KOPT-K1 (cell line): Measurements from ENCODE around the gene HEPHL1.

Experiments used
- H3K27ac ChIP-seq: fragments of 200-600 bp; sonication (generic); 2 replicates; pipeline ENCODE4 v1.5.1; 2016; ENCODE audit warnings: antibody characterized with exemption, mild to moderate bottlenecking, low read depth, low read length; ENCODE audit not compliant: poor library complexity, severe bottlenecking
- H3K36me3 ChIP-seq: fragments of 200-600 bp; sonication (generic); 2 replicates; pipeline ENCODE4 v1.5.1; 2017; ENCODE audit warnings: antibody characterized with exemption, mild to moderate bottlenecking, low read length, moderate library complexity; ENCODE audit not compliant: insufficient read depth
- H3K9me3 ChIP-seq: fragments of 200-600 bp; sonication (generic); 2 replicates; pipeline ENCODE4 v1.5.1; 2017; ENCODE audit warnings: antibody characterized with exemption, low read length, mild to moderate bottlenecking; ENCODE audit not compliant: insufficient read depth, poor library complexity, severe bottlenecking

The HEPHL1 gene

DNA sequence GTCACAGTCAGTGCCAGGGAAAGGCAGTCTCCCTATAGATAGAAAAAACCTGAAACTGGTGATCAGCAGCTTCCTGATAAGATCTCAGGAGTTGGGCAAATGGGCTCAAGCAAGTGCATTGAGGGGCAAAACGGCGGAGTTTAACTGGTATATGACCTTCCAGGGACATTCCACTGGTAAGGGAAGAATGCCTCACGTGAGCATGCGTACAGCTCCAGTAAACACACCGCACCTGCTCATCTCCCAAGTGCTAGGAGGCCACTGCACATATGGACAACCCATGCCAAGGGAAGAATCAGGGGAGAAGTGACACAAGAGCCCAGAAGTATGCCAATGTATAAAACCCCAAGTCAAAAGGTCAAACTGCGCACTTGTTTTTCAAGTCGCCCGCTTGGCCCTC, 11.6 kb downstream of the HEPHL1 start:
- no peaks in the 10 kb centered on the region for H3K9me3 ChIP-seq
- no peaks in the 10 kb centered on the region for H3K36me3 ChIP-seq
- H3K27ac ChIP-seq = no peak overlapping the region

DNA sequence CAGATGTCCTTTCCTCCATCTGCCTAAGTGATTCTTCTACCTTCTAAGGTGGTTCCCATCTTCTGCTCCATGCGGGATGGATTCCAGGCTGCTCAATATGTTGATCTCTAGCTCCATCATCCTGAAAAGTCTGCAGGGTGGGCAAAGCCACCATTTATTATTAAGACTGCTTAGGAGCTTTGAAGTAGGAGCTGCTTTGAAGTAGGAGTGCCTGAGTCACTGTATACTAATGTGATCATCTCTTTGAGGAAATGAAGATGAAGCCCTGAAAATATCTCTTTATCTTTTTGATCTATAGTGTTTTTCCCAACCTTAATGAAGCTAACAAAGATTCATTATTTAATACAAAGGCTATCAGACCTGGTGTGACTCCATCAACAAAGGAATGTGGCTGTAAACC, 13.1 kb downstream of the HEPHL1 start:
- H3K36me3 ChIP-seq = no peaks in the 10 kb centered on the region
- H3K27ac ChIP-seq = no peak overlapping the region
- no peaks in the 10 kb centered on the region for H3K9me3 ChIP-seq

DNA sequence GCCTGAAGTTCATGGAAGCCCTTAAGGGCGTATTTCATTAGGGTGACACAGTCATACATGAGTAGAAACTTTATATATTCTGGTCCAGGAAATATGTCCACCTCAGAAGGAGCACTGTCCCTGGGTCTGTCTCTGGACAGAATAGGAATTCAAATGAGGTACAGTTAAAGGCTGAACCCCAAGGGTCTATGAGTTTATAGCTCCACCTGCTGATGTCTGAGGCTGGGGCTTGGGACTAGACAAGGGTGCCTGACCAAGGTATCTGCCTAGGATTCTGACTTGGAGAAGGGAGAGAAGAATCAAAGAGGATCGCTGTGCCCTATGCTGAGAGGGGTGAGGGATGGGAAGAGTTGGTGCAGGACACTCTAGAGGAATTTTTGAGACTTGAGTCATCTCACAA, 14.9 kb downstream of the HEPHL1 start:
- H3K9me3 ChIP-seq = no peaks in the 10 kb centered on the region
- H3K27ac ChIP-seq = no peak overlapping the region
- H3K36me3 ChIP-seq = no peaks in the 10 kb centered on the region

DNA sequence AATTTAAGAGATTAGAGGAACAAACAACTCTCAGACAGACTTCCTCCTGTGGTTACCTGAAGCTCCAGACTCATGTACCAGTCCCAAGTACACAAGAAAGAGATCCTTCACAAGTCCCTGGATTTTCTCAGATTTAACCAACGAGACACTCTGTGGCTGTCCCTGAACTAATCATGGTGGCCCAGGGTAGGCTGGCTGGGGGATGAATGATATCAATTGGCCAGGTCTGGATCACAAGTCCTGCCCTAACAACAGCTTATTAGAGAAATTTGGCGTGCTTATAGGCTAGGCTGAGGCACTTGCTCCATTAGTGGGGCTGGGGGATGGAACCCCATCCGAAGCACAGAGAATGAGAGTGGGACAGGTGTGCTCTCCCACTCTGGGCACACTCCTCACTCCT, 22.1 kb downstream of the HEPHL1 start:
- H3K36me3 ChIP-seq = no peaks in the 10 kb centered on the region
- H3K27ac ChIP-seq = no peak overlapping the region
- H3K9me3 ChIP-seq = no peaks in the 10 kb centered on the region

DNA sequence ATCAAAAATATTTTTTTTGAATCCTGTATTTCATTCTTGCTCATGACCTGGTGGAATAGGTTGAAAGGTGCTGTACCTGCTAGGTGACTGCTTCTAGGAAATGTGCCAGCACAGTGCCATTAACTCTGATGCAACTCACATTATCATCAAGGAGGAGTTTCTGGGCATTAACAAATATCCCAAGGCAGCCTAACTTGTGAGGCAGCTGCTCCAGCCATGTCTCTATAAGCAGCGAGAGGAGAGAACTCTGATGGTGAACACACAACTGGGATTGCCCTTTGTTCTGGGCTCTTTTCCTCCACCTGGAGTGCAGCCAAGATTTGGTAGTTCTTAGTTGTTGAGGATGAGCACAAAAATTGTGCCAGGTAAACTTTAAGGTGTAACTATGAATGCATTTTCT, 25.6 kb downstream of the HEPHL1 start:
- no peaks in the 10 kb centered on the region for H3K9me3 ChIP-seq
- H3K36me3 ChIP-seq = no peaks in the 10 kb centered on the region
- H3K27ac ChIP-seq = no peak overlapping the region

DNA sequence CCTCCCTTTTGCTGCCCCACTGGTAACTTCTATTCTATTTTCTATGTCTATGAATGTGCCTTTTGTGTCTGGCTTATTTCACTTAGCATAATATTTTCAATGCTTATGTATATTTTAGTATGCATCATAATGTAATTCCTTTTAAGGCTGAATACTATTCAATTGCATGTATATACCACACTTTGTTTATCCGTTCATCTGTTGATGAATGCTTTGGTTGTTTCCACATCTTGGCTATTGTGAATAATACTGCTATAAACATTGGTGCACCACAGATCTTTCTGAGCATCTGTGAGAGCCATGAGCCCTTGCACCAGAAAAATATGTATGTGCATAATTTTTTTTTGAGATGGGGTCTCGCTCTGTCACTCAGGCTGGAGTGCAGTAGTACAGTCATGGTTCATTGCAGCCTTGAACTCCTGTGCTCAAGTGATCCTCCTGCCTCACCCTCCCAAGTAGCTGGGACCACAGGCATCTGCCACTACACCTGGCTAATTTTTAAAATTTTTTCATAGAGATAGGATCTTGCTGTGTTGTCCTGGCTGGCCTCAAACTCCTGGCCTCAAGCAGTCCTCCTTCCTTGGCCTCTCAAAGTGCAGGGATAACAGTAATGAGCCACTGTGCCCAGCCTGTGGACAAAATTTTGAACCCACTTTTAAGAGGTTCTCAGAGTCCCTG, 27.0 kb downstream of the HEPHL1 start:
- H3K27ac ChIP-seq = no peak overlapping the region
- H3K36me3 ChIP-seq = no peaks in the 10 kb centered on the region
- no peaks in the 10 kb centered on the region for H3K9me3 ChIP-seq

DNA sequence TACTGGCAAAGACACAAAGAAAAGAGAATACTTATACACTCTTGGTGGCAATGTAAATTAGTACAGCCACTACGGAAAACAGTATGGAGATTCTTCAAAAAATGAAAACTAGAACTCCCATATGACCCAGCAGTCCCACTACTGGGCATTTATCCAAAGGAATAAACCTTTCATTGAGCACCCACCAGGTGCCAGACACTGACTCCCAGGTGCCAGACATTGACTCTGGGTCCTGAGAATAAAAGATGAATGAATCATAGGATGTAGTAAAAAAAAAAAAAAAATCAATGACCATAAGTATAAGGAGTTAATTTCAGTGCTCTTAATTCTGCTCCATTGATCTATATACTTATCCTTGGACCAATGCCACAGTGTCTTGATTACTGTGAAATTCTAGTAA, 28.2 kb downstream of the HEPHL1 start:
- Histone ChIP-seq H3K27ac (no peak overlapping the region), H3K9me3 (no peaks in the 10 kb centered on the region), H3K36me3 (no peaks in the 10 kb centered on the region)

DNA sequence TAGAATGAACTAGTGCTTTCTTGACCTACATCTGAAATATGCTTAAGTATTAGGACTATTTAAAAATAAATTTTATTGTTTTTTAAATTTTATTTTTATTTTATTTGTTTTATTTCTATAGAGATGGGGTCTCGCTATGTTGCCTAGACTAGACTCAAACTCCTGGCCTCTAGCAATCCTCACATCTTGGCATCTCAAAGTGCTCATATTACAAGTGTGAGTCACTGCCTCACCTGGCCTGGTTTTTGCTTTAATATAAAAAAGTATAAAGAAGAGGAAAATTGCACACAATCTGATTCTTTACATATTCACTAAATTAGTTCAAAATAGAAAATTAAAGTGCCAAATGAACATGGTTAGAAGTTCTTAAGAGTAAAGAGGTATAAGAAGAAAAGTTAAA, 37.5 kb downstream of the HEPHL1 start:
- no peaks in the 10 kb centered on the region for H3K36me3 ChIP-seq
- no peak overlapping the region for H3K27ac ChIP-seq
- no peaks in the 10 kb centered on the region for H3K9me3 ChIP-seq

DNA sequence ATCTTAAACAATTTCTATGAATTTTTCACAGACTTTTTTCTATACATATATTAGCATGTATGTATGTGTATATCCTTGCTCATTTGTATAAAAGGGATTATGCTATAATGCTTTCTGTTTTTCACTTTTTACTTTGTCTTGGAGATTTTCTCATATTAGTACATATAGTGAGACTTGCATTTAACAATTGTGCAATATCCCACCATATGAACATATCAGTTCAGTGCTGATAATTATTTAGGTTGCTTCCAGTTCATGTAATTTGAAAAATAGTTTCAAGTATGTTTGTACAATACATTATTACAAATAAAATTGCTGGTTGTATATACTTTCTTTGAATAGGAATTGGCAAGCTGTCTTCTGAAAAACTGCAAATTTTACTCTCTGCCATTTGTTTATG, 37.9 kb downstream of the HEPHL1 start:
- Histone ChIP-seq H3K9me3 (no peaks in the 10 kb centered on the region), H3K36me3 (no peaks in the 10 kb centered on the region), H3K27ac (no peak overlapping the region)

DNA sequence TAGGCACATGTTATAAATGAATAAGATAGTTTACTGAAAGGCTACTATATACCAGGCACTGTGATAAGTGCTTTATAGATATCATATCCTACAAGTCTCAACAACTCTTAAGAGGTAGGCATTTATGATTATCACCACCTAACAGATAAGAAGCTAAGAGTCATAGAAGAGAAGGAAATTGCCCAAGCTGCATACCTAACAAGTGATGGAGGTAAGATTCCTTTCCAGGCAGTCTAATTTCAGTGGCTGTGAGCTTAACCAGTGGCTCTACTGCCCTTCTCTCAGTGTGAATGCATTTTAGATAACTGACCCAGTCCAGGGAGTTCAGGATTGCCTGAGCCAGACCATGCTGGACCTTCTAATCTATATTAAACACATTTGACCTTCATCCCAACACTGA, 39.2 kb downstream of the HEPHL1 start:
- no peaks in the 10 kb centered on the region for H3K9me3 ChIP-seq
- H3K27ac ChIP-seq = no peak overlapping the region
- H3K36me3 ChIP-seq = no peaks in the 10 kb centered on the region

DNA sequence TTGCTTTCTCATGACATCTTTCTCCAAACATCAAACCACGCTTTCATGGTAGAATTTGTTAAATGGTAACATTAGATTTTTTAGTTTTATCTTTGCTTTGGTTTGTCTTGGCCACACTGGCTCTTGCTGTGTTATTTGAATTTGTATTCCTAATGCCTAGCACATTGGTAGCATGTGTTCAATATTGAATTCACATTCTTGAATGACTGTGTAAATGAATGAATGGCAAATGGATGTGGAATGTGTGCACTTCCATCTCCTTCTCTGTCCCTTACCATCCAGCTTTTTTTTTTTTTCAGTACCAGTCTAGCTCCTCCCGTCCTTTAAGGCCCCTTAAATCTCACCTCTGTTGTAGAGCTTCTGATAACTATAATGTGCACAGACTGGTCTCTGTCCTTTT, 41.2 kb downstream of the HEPHL1 start:
- Histone ChIP-seq H3K9me3 (no peaks in the 10 kb centered on the region), H3K27ac (no peak overlapping the region), H3K36me3 (no peaks in the 10 kb centered on the region)

DNA sequence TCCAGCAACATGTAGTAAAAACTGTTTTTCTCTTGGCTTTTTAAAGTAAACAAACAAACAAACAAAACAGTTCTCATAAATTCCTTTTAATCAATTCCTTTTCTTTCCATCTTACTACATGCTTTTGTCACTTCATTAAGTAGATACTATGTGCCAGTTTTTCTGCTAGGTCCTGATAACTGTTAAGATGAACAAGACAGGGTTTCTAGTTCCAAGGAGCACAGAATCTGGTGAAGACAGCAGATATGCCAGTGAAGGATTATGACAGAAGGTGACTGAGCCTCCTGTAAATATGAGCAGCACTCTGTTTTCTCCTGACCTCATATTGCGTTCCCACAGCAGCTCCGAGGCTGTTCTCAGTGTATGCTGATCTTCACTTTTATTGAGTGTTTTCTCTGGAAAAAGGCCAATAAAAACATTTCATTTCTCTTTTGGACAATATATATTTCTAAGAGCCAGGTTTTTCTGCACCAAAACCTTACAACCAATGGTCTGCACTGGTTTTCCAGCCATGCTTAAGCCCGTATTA, 45.8 kb downstream of the HEPHL1 start:
- H3K27ac ChIP-seq = no peak overlapping the region
- H3K9me3 ChIP-seq = no peaks in the 10 kb centered on the region
- H3K36me3 ChIP-seq = no peaks in the 10 kb centered on the region

DNA sequence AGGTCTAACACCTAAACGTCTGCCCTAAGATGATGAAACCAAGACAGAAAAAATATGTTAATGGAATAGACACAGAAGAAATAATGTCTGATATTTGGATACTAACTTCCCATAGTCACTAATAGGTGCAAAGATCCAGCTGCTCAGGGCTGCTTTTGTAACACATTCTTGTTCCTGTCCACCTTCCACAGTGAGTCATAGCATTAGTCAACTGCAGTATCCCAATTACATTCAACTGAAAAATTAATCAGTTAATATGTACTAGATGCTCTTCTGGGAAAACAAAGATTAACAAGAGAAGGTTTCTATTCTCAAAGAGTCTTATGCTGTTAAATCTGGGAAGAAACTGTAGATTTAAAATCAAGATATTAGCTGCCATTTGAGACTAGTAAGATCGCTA, 47.6 kb downstream of the HEPHL1 start:
- H3K9me3 ChIP-seq = no peaks in the 10 kb centered on the region
- H3K27ac ChIP-seq = no peak overlapping the region
- no peaks in the 10 kb centered on the region for H3K36me3 ChIP-seq

DNA sequence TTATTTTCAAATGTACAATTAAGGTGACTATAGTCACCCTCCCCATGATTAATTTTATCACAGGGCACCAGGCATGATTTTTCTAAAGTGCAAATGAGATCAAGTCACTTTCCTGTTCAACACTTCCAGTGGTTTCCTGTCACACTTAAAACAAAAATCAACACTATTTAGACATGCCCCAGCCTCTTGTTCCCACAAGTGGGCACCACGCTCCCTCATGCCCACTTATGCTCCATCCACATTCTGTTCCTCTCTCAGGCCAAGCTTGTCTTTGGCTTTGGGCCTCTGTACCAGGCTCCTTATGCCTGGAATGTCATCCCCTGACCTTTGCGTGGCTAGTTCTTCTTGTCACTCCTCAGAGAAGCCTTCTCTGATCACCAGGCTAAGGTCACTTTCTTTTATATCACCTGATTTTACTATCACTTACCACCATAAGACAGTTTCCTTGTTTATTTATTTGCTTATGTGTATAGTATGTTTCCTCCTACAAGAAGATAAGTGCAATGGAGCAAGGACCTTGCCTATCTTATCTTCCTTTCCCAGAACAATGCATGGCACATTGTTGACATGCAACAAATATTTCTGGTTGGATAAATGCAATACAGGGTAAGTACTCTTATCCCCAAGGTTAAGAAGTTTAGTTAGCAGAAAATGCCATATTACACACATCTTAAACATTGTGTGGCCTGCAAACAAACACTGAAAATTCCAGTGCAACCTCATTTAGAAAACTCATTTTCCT, 56.6 kb downstream of the HEPHL1 start:
- Histone ChIP-seq H3K27ac (no peak overlapping the region), H3K36me3 (no peaks in the 10 kb centered on the region), H3K9me3 (no peaks in the 10 kb centered on the region)

DNA sequence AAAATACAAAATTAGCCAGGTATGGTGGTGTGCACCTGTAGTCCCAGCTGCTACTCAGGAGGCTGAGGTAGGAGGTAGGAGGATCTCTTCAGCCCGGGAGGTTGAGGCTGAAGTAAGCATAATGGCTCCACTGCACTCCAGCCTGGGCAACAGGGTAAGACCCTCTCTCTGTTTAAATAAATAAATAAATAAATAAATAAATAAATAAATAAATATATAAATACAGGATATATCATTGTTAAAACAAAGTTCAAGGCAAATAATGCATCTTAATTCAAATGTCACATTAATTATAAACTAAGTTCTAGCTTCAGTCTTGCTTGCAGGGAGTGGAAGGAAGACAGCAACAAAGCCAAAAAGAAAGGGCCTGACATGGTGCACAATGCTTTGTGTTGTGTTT, 63.0 kb downstream of the HEPHL1 start:
- no peaks in the 10 kb centered on the region for H3K36me3 ChIP-seq
- H3K27ac ChIP-seq = no peak overlapping the region
- no peaks in the 10 kb centered on the region for H3K9me3 ChIP-seq

DNA sequence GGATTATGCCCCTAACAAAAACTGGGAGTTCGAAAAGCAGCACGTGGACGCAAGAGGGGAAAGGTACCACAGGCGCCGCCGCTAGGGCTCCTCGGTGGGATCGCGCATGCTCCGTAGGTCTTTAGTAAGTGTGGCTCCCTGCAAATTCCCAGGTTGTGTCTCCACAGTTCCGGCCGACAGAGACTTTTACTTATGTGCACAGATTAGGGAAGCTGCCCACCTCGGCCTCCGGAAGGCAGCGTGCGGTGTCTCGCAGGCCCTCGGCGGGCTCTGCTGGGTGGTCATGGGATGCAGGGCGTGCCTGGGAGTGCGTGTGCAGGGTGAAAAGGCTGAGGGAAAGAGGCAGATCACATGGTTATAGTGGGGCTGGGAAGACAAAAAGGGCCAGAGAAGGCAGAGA, 67.8 kb downstream of the HEPHL1 start:
- no peaks in the 10 kb centered on the region for H3K9me3 ChIP-seq
- H3K36me3 ChIP-seq = no peaks in the 10 kb centered on the region
- H3K27ac ChIP-seq = no peak overlapping the region
